SK-N-SH treated with all-trans-retinoic acid at 6 μM for 48 hours (cell line): Measurements from ENCODE around the gene S100P.

Experiments
- ARNTL ChIP-seq: fragments of 450-650 bp; formaldehyde crosslinking; IDR thresholded peaks from 2 replicates; pipeline ENCODE4 v1.5.0; 2020; ENCODE audit warnings: low read depth, mild to moderate bottlenecking, moderate library complexity, borderline replicate concordance
- BACH2 ChIP-seq: fragments of 250-450 bp; sonication (Bioruptor Pico); IDR thresholded peaks from 2 replicates; pipeline ENCODE4 v1.9.0; 2021; ENCODE audit warnings: mild to moderate bottlenecking, borderline replicate concordance
- CSDC2 ChIP-seq: fragments of 250-450 bp; sonication (Bioruptor Pico); IDR thresholded peaks from 2 replicates; pipeline ENCODE4 v1.5.0; 2020; ENCODE audit warnings: mild to moderate bottlenecking, moderate library complexity
- OSR1 ChIP-seq: fragments of 250-450 bp; sonication (Bioruptor Pico); IDR thresholded peaks from 2 replicates; pipeline ENCODE4 v1.8.0; 2022; ENCODE audit warnings: moderate library complexity, mild to moderate bottlenecking, inconsistent platforms
- TCF4 ChIP-seq: fragments of 250-450 bp; sonication (Bioruptor Pico); IDR thresholded peaks from 2 replicates; pipeline ENCODE4 v1.8.0; 2021; ENCODE audit warnings: mild to moderate bottlenecking, moderate library complexity, borderline replicate concordance
- TF ChIP-seq, protein P1 (sequence below): fragments of 250-450 bp; sonication (Bioruptor Pico); IDR thresholded peaks from 2 replicates; pipeline ENCODE4 v1.5.0; 2020; ENCODE audit warnings: mild to moderate bottlenecking, moderate library complexity

DNA sequence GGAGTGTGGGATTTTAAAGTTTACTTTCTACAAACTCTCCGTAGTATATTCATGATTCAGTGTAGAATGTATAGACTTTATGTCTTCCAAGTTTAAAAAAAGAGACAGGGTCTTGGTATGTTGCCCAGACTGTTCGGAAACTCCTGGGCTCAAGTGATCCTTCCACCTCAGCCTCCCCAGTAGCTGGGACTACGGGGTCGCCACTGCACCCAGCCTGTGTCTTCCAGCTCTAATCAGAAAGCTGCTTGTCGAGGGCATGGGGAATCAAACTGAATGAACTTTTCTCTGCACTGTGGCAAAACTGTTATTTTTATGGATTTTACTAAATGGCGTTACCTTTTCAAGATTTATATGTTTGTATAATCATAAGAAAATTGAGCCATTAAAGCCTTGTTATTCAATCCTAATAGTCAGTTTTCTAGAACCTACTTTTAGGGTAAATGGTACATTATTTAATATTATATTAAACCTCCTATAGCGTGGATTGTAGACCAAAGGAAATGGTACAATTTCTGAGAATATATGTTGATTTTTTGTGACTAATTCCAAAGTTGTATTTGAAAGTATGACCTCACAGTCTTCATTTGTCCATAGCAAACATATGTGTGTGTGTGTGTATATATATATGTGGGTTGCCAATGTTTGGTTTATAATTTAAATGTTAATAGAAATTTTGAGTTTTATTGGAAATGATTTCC lies 23.4 kb downstream of the S100P start:
- TF ChIP-seq OSR1 (CRISPR knock-in tag) (no peak), BACH2 (no peak), TCF4 (CRISPR knock-in tag) (no peak), ARNTL (CRISPR knock-in tag) (no peak), CSDC2 (CRISPR knock-in tag) (no peak)
- TF ChIP-seq, protein P1, sequence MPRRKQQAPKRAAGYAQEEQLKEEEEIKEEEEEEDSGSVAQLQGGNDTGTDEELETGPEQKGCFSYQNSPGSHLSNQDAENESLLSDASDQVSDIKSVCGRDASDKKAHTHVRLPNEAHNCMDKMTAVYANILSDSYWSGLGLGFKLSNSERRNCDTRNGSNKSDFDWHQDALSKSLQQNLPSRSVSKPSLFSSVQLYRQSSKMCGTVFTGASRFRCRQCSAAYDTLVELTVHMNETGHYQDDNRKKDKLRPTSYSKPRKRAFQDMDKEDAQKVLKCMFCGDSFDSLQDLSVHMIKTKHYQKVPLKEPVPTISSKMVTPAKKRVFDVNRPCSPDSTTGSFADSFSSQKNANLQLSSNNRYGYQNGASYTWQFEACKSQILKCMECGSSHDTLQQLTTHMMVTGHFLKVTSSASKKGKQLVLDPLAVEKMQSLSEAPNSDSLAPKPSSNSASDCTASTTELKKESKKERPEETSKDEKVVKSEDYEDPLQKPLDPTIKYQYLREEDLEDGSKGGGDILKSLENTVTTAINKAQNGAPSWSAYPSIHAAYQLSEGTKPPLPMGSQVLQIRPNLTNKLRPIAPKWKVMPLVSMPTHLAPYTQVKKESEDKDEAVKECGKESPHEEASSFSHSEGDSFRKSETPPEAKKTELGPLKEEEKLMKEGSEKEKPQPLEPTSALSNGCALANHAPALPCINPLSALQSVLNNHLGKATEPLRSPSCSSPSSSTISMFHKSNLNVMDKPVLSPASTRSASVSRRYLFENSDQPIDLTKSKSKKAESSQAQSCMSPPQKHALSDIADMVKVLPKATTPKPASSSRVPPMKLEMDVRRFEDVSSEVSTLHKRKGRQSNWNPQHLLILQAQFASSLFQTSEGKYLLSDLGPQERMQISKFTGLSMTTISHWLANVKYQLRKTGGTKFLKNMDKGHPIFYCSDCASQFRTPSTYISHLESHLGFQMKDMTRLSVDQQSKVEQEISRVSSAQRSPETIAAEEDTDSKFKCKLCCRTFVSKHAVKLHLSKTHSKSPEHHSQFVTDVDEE (CRISPR knock-in tag) = no peak
